ENCODE measurements around the gene CCDC134. TPM values are rescaled to one million over a fixed set of nuclear protein-coding genes. Genes with fewer than 3 reads are reported as not detected.

Gene CCDC134
- total RNA-seq, 4 donors from 2014 or later: 7.0 to 10.8 (median 8.7) TPM

DNA sequence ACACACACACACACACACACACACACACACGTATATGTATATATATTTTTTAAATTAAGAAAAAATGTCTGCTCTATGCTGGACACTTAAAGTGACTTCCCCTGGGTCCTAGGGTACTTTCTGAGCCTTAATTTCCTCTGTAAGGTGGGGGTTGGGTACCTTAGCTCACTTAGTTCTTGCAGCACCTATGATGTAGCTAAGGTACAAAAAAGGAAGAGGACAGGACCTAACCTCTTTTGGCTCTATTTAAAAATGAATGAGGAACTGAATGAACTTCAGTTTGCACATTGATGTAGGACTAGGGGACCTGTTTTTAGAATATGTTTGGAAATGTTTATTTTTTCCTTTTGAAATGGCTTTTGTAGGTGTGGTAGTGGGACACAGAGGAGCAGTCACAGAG lies 43.6 kb downstream of the CCDC134 start:
- no peak overlapping the region for H3K27ac ChIP-seq (replicated peaks in 1 of 4)
- intact Hi-C loops (cut with DNase I): no loop called here
- H3K9me3 ChIP-seq: no peaks in the 10 kb centered on the region
- TF ChIP-seq POLR2AphosphoS5 (IDR thresholded peaks at IDR 0.05) (no peak), EP300 (IDR thresholded peaks at IDR 0.05) (no peak), POLR2A (IDR thresholded peaks at IDR 0.05; ENCODE audit: low read depth) (no peak)
- TF ChIP-seq, protein P1, sequence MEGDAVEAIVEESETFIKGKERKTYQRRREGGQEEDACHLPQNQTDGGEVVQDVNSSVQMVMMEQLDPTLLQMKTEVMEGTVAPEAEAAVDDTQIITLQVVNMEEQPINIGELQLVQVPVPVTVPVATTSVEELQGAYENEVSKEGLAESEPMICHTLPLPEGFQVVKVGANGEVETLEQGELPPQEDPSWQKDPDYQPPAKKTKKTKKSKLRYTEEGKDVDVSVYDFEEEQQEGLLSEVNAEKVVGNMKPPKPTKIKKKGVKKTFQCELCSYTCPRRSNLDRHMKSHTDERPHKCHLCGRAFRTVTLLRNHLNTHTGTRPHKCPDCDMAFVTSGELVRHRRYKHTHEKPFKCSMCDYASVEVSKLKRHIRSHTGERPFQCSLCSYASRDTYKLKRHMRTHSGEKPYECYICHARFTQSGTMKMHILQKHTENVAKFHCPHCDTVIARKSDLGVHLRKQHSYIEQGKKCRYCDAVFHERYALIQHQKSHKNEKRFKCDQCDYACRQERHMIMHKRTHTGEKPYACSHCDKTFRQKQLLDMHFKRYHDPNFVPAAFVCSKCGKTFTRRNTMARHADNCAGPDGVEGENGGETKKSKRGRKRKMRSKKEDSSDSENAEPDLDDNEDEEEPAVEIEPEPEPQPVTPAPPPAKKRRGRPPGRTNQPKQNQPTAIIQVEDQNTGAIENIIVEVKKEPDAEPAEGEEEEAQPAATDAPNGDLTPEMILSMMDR (IDR thresholded peaks at IDR 0.05): no peak
- no peak overlapping the region for H3K4me3 ChIP-seq
- H3K27me3 ChIP-seq: no peaks in the 10 kb centered on the region
- no peaks in the 10 kb centered on the region for H3K36me3 ChIP-seq
- H3K4me1 ChIP-seq: peaks cover 39 to 78% (median 64%) of the 10 kb centered on the region in 4 donors
- DNase-seq (ENCODE audit: extremely low spot score): no peak
- WGBS: 38% methylated on average over 1 of the region's 1 CpG

DNA sequence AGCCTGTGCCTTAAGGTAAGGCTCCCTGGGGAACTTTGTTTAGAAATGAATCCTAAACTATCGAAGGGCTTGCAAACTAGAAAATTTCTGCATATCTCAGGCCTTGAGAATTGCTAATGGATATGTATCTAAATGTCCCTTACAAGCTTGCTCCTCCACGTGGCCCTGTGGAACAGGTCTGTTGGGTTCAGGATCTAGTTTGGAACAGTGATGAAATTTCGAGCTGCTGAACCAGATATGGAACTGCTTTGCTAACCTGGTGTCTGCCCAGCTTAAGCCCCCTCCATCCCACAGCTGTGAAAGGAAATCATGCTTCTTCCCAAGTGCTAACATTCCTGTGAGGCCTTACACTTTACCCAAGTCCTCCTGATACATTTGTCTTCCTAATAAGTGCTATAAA lies 44.0 kb downstream of the CCDC134 start:
- Histone ChIP-seq H3K4me1 (peaks cover 39 to 73% (median 64%) of the 10 kb centered on the region in 4 donors), H3K27me3 (no peaks in the 10 kb centered on the region), H3K27ac (replicated peaks in 1 of 4) (peak overlapping the region in 1 of 4 donors; percentile 38), H3K4me3 (no peak overlapping the region), H3K36me3 (no peaks in the 10 kb centered on the region), H3K9me3 (no peaks in the 10 kb centered on the region)
- intact Hi-C loops (cut with DNase I): no loop called here
- 47% methylated on average over 3 of the region's 3 CpGs for WGBS
- no peak for DNase-seq (ENCODE audit: extremely low spot score)
- TF ChIP-seq POLR2A (IDR thresholded peaks at IDR 0.05; ENCODE audit: low read depth) (no peak), POLR2AphosphoS5 (IDR thresholded peaks at IDR 0.05) (no peak), EP300 (IDR thresholded peaks at IDR 0.05) (no peak)
- TF ChIP-seq, protein P1 (IDR thresholded peaks at IDR 0.05): no peak

DNA sequence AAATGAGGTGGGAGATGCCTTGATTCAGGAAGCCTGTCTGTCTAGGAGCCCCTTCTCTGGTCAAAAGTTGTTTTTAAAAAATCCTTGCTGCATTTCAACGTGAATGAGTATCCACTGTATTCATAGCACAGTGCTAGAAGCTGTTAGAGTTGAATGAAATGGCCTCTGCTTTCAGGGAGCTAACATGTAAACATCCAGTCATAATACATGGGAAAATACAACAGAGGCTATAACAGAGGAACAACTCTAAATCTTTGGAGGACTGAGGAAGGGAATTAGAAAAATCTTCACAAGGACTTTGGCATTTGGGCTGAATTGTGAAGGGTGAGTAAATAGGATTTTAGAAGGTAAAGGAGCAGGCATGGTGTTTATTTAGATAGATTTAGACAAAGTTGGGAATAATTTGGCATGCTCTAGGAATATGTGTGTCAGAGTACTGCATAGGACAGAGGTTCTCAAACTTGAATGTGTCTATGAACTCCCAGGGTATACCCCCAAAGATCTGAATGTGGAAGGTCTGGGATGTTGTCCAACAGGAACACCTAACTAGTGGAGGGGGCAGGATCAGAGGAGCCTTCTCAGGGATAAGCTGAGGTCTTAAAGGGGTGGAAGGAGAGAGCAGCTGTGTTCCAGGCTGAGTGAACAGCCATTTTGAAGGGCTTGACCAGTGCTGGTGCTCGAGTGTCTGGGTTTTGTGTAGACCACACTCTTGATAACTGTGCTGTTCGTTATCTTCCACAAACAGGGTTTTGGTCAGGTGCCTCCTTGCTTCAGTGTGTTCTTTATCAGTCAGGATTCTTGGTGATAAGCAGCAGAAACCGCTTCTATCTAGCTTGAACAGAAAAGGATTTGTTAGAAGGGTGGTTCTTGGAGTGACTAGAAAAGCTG lies 45.1 kb downstream of the CCDC134 start:
- no peak overlapping the region for H3K4me3 ChIP-seq
- 59% methylated on average over 4 of the region's 4 CpGs for WGBS
- TF ChIP-seq, protein P1 (IDR thresholded peaks at IDR 0.05): no peak
- no peak for TF ChIP-seq EP300 (IDR thresholded peaks at IDR 0.05)
- no peak for TF ChIP-seq POLR2A (IDR thresholded peaks at IDR 0.05; ENCODE audit: low read depth)
- no peak for TF ChIP-seq POLR2AphosphoS5 (IDR thresholded peaks at IDR 0.05)
- peak overlapping the region in 2 of 4 donors; percentile 12 to 38 for H3K27ac ChIP-seq (replicated peaks in 1 of 4)
- H3K4me1 ChIP-seq: peaks cover 34 to 67% (median 58%) of the 10 kb centered on the region in 4 donors
- no peak for DNase-seq (ENCODE audit: extremely low spot score)
- H3K36me3 ChIP-seq: no peaks in the 10 kb centered on the region
- no peaks in the 10 kb centered on the region for H3K27me3 ChIP-seq
- no peaks in the 10 kb centered on the region for H3K9me3 ChIP-seq
- intact Hi-C loops (cut with DNase I): no loop called here

DNA sequence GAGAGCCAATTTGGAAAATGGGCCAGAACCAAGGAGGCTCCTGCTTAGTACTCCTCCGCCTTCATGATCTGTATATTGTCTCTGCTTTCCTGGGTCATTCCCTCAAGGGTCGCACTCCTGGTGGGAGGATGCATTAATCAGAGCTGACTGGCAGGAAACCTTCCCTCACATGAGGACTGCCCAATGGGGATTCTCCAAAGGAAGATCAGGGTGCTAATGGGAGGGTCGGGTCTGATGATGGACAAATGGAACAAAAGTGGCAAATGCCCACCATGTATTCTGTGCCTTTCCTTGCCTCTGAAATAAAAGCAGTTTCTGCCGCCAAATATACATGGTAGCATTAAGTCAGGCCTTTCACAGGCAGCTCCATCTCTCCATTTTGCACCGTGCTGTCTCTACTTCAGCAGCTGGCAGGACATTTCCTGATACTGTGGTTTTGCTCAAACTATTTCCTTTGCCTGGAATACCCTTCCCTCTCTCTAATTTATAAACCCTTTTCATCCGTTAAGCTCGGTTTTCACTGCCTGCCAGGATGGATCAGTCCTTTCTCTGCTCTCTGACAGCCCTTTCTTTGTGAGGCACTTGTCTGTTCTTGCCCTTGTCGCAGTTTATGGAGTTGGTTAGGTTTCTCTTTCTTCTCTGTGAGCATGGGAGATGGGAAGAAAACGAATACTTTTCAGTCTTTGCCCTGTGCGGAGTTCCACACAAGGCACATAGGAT lies 45.9 kb downstream of the CCDC134 start:
- intact Hi-C loops (cut with DNase I): no loop called here
- H3K36me3 ChIP-seq: peaks cover 0 to 1% (median 0%) of the 10 kb centered on the region in 4 donors
- no peaks in the 10 kb centered on the region for H3K9me3 ChIP-seq
- 72% methylated on average over 10 of the region's 10 CpGs for WGBS
- no peaks in the 10 kb centered on the region for H3K27me3 ChIP-seq
- H3K4me3 ChIP-seq: no peak overlapping the region
- TF ChIP-seq POLR2A (IDR thresholded peaks at IDR 0.05; ENCODE audit: low read depth): no peak
- TF ChIP-seq POLR2AphosphoS5 (IDR thresholded peaks at IDR 0.05): no peak
- TF ChIP-seq, protein P1 (IDR thresholded peaks at IDR 0.05): no peak
- TF ChIP-seq EP300 (IDR thresholded peaks at IDR 0.05): no peak
- H3K4me1 ChIP-seq: peaks cover 27 to 59% (median 50%) of the 10 kb centered on the region in 4 donors
- no peak for DNase-seq (ENCODE audit: extremely low spot score)
- peak overlapping the region in 1 of 4 donors; percentile 12 for H3K27ac ChIP-seq (replicated peaks in 1 of 4)

Data from esophagus muscularis mucosa (tissue), 4 donors.